ENCODE results near the gene SLC12A4.
"Not testable (repeated sequence)": the region's sequence is repeated elsewhere in the genome, so short reads cannot be mapped to it uniquely, and the experiment has no call there.

The SLC12A4 gene

GRCh38 chr16:67968400-67969253 lies at the start of gene SLC12A4:
SLC12A4 (minus strand) TSS chr16:67968637; CDS start chr16:67968553, 84 bp downstream.
- in situ Hi-C loops (cut with MboI; ENCODE audit: low sequenced_read_pairs) = no loop called here

- in situ Hi-C loops (cut with MboI; ENCODE audit: low sequenced_read_pairs) = no loop called here
Measured at GRCh38 chr16:68015681-68016080, 47.2 kb upstream of the SLC12A4 start, which contains the start of gene DPEP2NB. DPEP2NB (minus strand) TSS chr16:68015911; CDS start chr16:68015770, 141 bp downstream.

GRCh38 chr16:68013440-68013839 lies 45.0 kb upstream of the SLC12A4 start:
- in situ Hi-C loops (cut with MboI; ENCODE audit: low sequenced_read_pairs) = no loop called here

GRCh38 chr16:68009872-68010271 lies 41.4 kb upstream of the SLC12A4 start:
- in situ Hi-C loops (cut with MboI; ENCODE audit: low sequenced_read_pairs) = not testable (repeated sequence)

- in situ Hi-C loops (cut with MboI; ENCODE audit: low sequenced_read_pairs) = no loop called here
Measured at GRCh38 chr16:68009157-68009735, 40.8 kb upstream of the SLC12A4 start.

- in situ Hi-C loops (cut with MboI; ENCODE audit: low sequenced_read_pairs) = no loop called here
Measured at GRCh38 chr16:68005786-68006286, 37.4 kb upstream of the SLC12A4 start.

GRCh38 chr16:68005211-68005610 lies 36.8 kb upstream of the SLC12A4 start:
- in situ Hi-C loops (cut with MboI; ENCODE audit: low sequenced_read_pairs) = no loop called here

GRCh38 chr16:68003031-68003430 lies 34.6 kb upstream of the SLC12A4 start:
- in situ Hi-C loops (cut with MboI; ENCODE audit: low sequenced_read_pairs) = no loop called here

- in situ Hi-C loops (cut with MboI; ENCODE audit: low sequenced_read_pairs) = no loop called here
Measured at GRCh38 chr16:68000450-68000849, 32.0 kb upstream of the SLC12A4 start.

GRCh38 chr16:67999985-68000384 lies 31.5 kb upstream of the SLC12A4 start:
- in situ Hi-C loops (cut with MboI; ENCODE audit: low sequenced_read_pairs) = no loop called here

- in situ Hi-C loops (cut with MboI; ENCODE audit: low sequenced_read_pairs) = not testable (repeated sequence)
Measured at GRCh38 chr16:67998779-67999688, 30.6 kb upstream of the SLC12A4 start, which contains the start of gene DPEP2. DPEP2 (minus strand) TSS chr16:67999484; CDS start chr16:67993212, 6,272 bp downstream.

- in situ Hi-C loops (cut with MboI; ENCODE audit: low sequenced_read_pairs) = not testable (repeated sequence)
Measured at GRCh38 chr16:67998231-67998778, 29.9 kb upstream of the SLC12A4 start.

GRCh38 chr16:67996666-67997065 lies 28.2 kb upstream of the SLC12A4 start:
- in situ Hi-C loops (cut with MboI; ENCODE audit: low sequenced_read_pairs) = no loop called here

GRCh38 chr16:67995423-67995822 lies 27.0 kb upstream of the SLC12A4 start:
- in situ Hi-C loops (cut with MboI; ENCODE audit: low sequenced_read_pairs) = no loop called here

GRCh38 chr16:67994040-67994408 lies 25.6 kb upstream of the SLC12A4 start:
- in situ Hi-C loops (cut with MboI; ENCODE audit: low sequenced_read_pairs) = not testable (repeated sequence)

- in situ Hi-C loops (cut with MboI; ENCODE audit: low sequenced_read_pairs) = no loop called here
Measured at GRCh38 chr16:67993207-67994039, 25.0 kb upstream of the SLC12A4 start.

- in situ Hi-C loops (cut with MboI; ENCODE audit: low sequenced_read_pairs) = no loop called here
Measured at GRCh38 chr16:67992661-67993206, 24.3 kb upstream of the SLC12A4 start.

- in situ Hi-C loops (cut with MboI; ENCODE audit: low sequenced_read_pairs) = no loop called here
Measured at GRCh38 chr16:67990018-67990386, 21.6 kb upstream of the SLC12A4 start.

- in situ Hi-C loops (cut with MboI; ENCODE audit: low sequenced_read_pairs) = no loop called here
Measured at GRCh38 chr16:67989322-67990017, 21.0 kb upstream of the SLC12A4 start.
